Measurements from ENCODE around the gene SERPING1.

- TF ChIP-seq ZNF274 (IDR thresholded peaks at IDR 0.05; ENCODE audit: low read depth, low read length) (no peak), YY1 (IDR thresholded peaks at IDR 0.05; ENCODE audit: insufficient read depth, insufficient read length) (no peak)
Measured at GRCh38 chr11:57552479-57552878, 45.0 kb upstream of the SERPING1 start.

Measured in NT2/D1 (cell line).